Transverse colon (tissue), 4 donors: ENCODE data around the gene NOCT. TPM values are rescaled to one million over a fixed set of nuclear protein-coding genes. Genes with fewer than 3 reads are reported as not detected.
A peak's percentile ranks its signal among the peaks of the same experiment; 100 is the strongest.
"Not testable (repeated sequence)": the region's sequence is repeated elsewhere in the genome, so short reads cannot be mapped to it uniquely, and the experiment has no call there.

Experiments used
- DNase-seq: peaks from one replicate; pipeline ENCODE4 v3.0.0-alpha.2; 2019
- H3K27ac ChIP-seq, 4 donors: fragments of 200-600 bp; sonication (generic); 2 replicates each; pipeline ENCODE4 v1.5.1; 2016 to 2018; ENCODE audit warnings: inconsistent platforms in 4 of 4
- H3K27me3 ChIP-seq: fragments of 200-600 bp; sonication (generic); 2 replicates; pipeline ENCODE4 v1.5.1; 2017; ENCODE audit warnings: inconsistent platforms
- H3K36me3 ChIP-seq, 4 donors: fragments of 200-600 bp; sonication (generic); 2 replicates each; pipeline ENCODE4 v1.5.1; 2017 to 2019; ENCODE audit warnings: inconsistent platforms in 4 of 4
- H3K4me1 ChIP-seq, 4 donors: fragments of 200-600 bp; sonication (generic); 2 replicates each; pipeline ENCODE4 v1.5.1; 2017 to 2020; ENCODE audit warnings: inconsistent platforms in 4 of 4
- H3K4me3 ChIP-seq, 4 donors: fragments of 200-600 bp; sonication (generic); 1 replicate in 1 of 4; 2 replicates in 3 of 4; pipeline versions ENCODE4 v1.5.1 to v1.6.1; 2017 to 2019; ENCODE audit warnings: inconsistent platforms in 4 of 4
- H3K9me3 ChIP-seq, 2 donors: fragments of 200-600 bp; sonication (generic); 2 replicates each; pipeline ENCODE4 v1.5.1; 2017 to 2019; ENCODE audit warnings: inconsistent platforms in 2 of 2
- CTCF ChIP-seq, 5 experiments: fragments of 200-600 bp in 3 of 5; fragments of 450-650 bp in 2 of 5; sonication (generic) in 3 of 5; IDR thresholded peaks; 1 replicate in 2 of 5; 2 replicates in 3 of 5; pipeline ENCODE4 v1.5.1; 2016 to 2017; ENCODE audit warnings: antibody characterized with exemption in 5 of 5, inconsistent platforms in 3 of 5, mild to moderate bottlenecking in 2 of 5, moderate library complexity in 1 of 5
- EP300 ChIP-seq: sonication (generic); formaldehyde crosslinking; IDR thresholded peaks from one replicate; pipeline ENCODE4 v1.6.1; 2017; ENCODE audit warnings: antibody characterized with exemption, low read depth
- POLR2A ChIP-seq: fragments of 450-650 bp; IDR thresholded peaks from one replicate; pipeline ENCODE4 v1.6.1; 2016; ENCODE audit warnings: antibody characterized with exemption, mild to moderate bottlenecking, moderate library complexity
- POLR2AphosphoS5 ChIP-seq, 3 donors: sonication (generic); formaldehyde crosslinking; IDR thresholded peaks; one replicate each; pipeline ENCODE4 v1.6.1; 2016; ENCODE audit warnings: antibody characterized with exemption in 3 of 3
- WGBS, 2 donors: methylation state at CpG; one replicate each; pipeline ENCODE4 v1.1.5; 2018; ENCODE audit warnings: low coverage in 1 of 2; 5-methylcytosine and 5-hydroxymethylcytosine counted together
- in situ Hi-C, 4 donors: fragments of 200-750 bp; cut with MboI; loops; one replicate each; pipeline versions ENCODE4 v1.15.0 to v1.15.1; 2017; ENCODE audit warnings: low sequenced_read_pairs in 3 of 4, low pct_ligation_motif_present in 1 of 4, low pct_unique_long_range_greater_than_20kb in 1 of 4
- intact Hi-C: fragments of 100-400 bp; cut with DNase I; formaldehyde crosslinking; loops from one replicate; pipeline ENCODE4 v1.15.1; 2023; ENCODE audit warnings: low total_unique reads
- total RNA-seq, 4 donors: library from RNA; depleted of rRNA; stranded (reverse); fragments of >200 nt; gene quantifications; one replicate each; pipeline ENCODE4 v1.1.0, GENCODE V29; 2016

NOCT gene
- total RNA-seq, 4 donors from 2014 or later, result 1.4 to 33.7 (median 15.0) TPM

GRCh38 chr4:139054791-139055505 lies 39.4 kb downstream of the NOCT start:
- WGBS, 2 donors, result 20 to 40% methylated on average over 1 of the region's 1 CpG
- intact Hi-C loops (no loop called here), in situ Hi-C loops (no loop called here)
- H3K27ac ChIP-seq, result no peak overlapping the region
- H3K9me3 ChIP-seq, result no peaks in the 10 kb centered on the region
- H3K36me3 ChIP-seq, result peaks cover 0 to 49% (median 14%) of the 10 kb centered on the region in 4 donors
- DNase-seq, result no peak
- no peak for TF ChIP-seq CTCF (IDR thresholded peaks at IDR 0.05)
- TF ChIP-seq EP300, result no peak
- no peak for TF ChIP-seq POLR2AphosphoS5 (IDR thresholded peaks at IDR 0.05)
- TF ChIP-seq POLR2A, result no peak
- H3K4me3 ChIP-seq, result no peak overlapping the region
- H3K4me1 ChIP-seq, result peaks cover 0 to 5% (median 4%) of the 10 kb centered on the region in 4 donors
- H3K27me3 ChIP-seq, result no peaks in the 10 kb centered on the region

GRCh38 chr4:139059026-139059425 lies 43.4 kb downstream of the NOCT start:
- H3K27me3 ChIP-seq, H3K27ac ChIP-seq, H3K9me3 ChIP-seq, H3K4me3 ChIP-seq, intact Hi-C loops, H3K4me1 ChIP-seq, in situ Hi-C loops, DNase-seq: not testable (repeated sequence)
- H3K36me3 ChIP-seq, result peaks cover 0 to 70% (median 29%) of the 10 kb centered on the region in 4 donors
- WGBS, 2 donors, result 52 to 61% methylated on average over 4 of the region's 4 CpGs

GRCh38 chr4:139060591-139060990 lies 45.0 kb downstream of the NOCT start:
- no peak for DNase-seq
- no peak overlapping the region for H3K27ac ChIP-seq
- H3K36me3 ChIP-seq, result peaks cover 0 to 65% (median 32%) of the 10 kb centered on the region in 4 donors
- no peak overlapping the region for H3K4me3 ChIP-seq
- intact Hi-C loops (no loop called here), in situ Hi-C loops (no loop called here)
- no peak for TF ChIP-seq CTCF (IDR thresholded peaks at IDR 0.05)
- no peaks in the 10 kb centered on the region for H3K27me3 ChIP-seq
- no peaks in the 10 kb centered on the region for H3K9me3 ChIP-seq
- 93% methylated on average over 3 of the region's 3 CpGs for WGBS, 2 donors
- peaks cover 0 to 3% (median 0%) of the 10 kb centered on the region in 4 donors for H3K4me1 ChIP-seq

GRCh38 chr4:139076016-139076744 lies 60.6 kb downstream of the NOCT start:
- Histone ChIP-seq H3K4me3 (no peak overlapping the region), H3K9me3 (no peaks in the 10 kb centered on the region), H3K36me3 (peaks cover 0 to 13% (median 5%) of the 10 kb centered on the region in 4 donors), H3K27me3 (no peaks in the 10 kb centered on the region), H3K27ac (peak overlapping the region in 3 of 4 donors; percentile 27 to 97 (median 40)), H3K4me1 (peaks cover 0 to 43% (median 10%) of the 10 kb centered on the region in 4 donors)
- no peak for TF ChIP-seq POLR2A
- TF ChIP-seq EP300, result no peak
- no peak for TF ChIP-seq CTCF (IDR thresholded peaks at IDR 0.05)
- no peak for TF ChIP-seq POLR2AphosphoS5 (IDR thresholded peaks at IDR 0.05)
- 86 to 87% methylated on average over 1 of the region's 1 CpG for WGBS, 2 donors
- intact Hi-C loops (no loop called here), in situ Hi-C loops (loop anchor here in 1 of 4 donors (25.0 kb wide), 1 partner anchor 211 kb away; the partner anchor contains the start of gene MGARP)
- no peak for DNase-seq
